Loucy (cell line): Measurements from ENCODE around the gene PXN.
"Not testable (repeated sequence)": the region's sequence is repeated elsewhere in the genome, so short reads cannot be mapped to it uniquely, and the experiment has no call there.

Experiments used
- H2AFZ ChIP-seq: fragments of 200-600 bp; sonication (generic); 2 replicates; pipeline ENCODE4 v1.6.0; 2016; ENCODE audit warnings: antibody characterized with exemption, mild to moderate bottlenecking, low read length, moderate library complexity
- H3F3A ChIP-seq: fragments of 200-600 bp; 2 replicates; pipeline ENCODE4 v1.6.0; 2016; ENCODE audit warnings: antibody characterized with exemption, low read depth, mild to moderate bottlenecking
- H3K27me3 ChIP-seq: fragments of 200-600 bp; sonication (generic); 2 replicates; pipeline ENCODE4 v1.6.1; 2014; ENCODE audit warnings: low read length, mild to moderate bottlenecking; ENCODE audit not compliant: insufficient read depth, poor library complexity, severe bottlenecking
- H3K36me3 ChIP-seq: fragments of 200-600 bp; sonication (generic); 2 replicates; pipeline ENCODE4 v1.6.1; 2016; ENCODE audit warnings: low read length; ENCODE audit not compliant: insufficient read depth
- H3K4me1 ChIP-seq: fragments of 200-600 bp; sonication (generic); 2 replicates; pipeline ENCODE4 v1.5.1; 2014; ENCODE audit warnings: low read length, mild to moderate bottlenecking; ENCODE audit not compliant: insufficient read depth, poor library complexity, severe bottlenecking
- H3K4me2 ChIP-seq: fragments of 200-600 bp; sonication (generic); 2 replicates; pipeline ENCODE4 v1.6.0; 2014; ENCODE audit warnings: antibody characterized with exemption, low read length, low read depth, mild to moderate bottlenecking; ENCODE audit not compliant: poor library complexity, severe bottlenecking
- H3K4me3 ChIP-seq: fragments of 200-600 bp; sonication (generic); 2 replicates; pipeline ENCODE4 v1.5.1; 2014; ENCODE audit warnings: low read length, mild to moderate bottlenecking, mixed read lengths; ENCODE audit not compliant: poor library complexity, severe bottlenecking
- H3K79me2 ChIP-seq: fragments of 200-600 bp; sonication (generic); 2 replicates; pipeline ENCODE4 v1.6.1; 2014; ENCODE audit warnings: low read length; ENCODE audit not compliant: insufficient read depth
- H3K9ac ChIP-seq: fragments of 200-600 bp; sonication (generic); 2 replicates; pipeline ENCODE4 v1.6.0; 2014; ENCODE audit warnings: mild to moderate bottlenecking, low read depth, low read length, moderate library complexity; ENCODE audit not compliant: poor library complexity, severe bottlenecking
- H3K9me2 ChIP-seq: fragments of 200-600 bp; sonication (generic); replicated peaks from 2 replicates; pipeline ENCODE4 v1.6.1; 2016; ENCODE audit warnings: low read depth, low read length, mixed read lengths
- H3K9me3 ChIP-seq: fragments of 200-600 bp; sonication (generic); 2 replicates; pipeline ENCODE4 v1.6.1; 2014; ENCODE audit warnings: mild to moderate bottlenecking, antibody characterized with exemption, low read length, low read depth; ENCODE audit not compliant: insufficient read depth
- H4K20me1 ChIP-seq: fragments of 200-600 bp; sonication (generic); 2 replicates; pipeline ENCODE4 v1.6.0; 2014; ENCODE audit warnings: antibody characterized with exemption, low read length, mild to moderate bottlenecking; ENCODE audit not compliant: insufficient read depth, poor library complexity, severe bottlenecking
- CTCF ChIP-seq: fragments of 200-600 bp; sonication (generic); conservative IDR thresholded peaks from 2 replicates; pipeline ENCODE4 v1.5.1; 2014; ENCODE audit warnings: mild to moderate bottlenecking, antibody characterized with exemption, low read length
- EZH2phosphoT487 ChIP-seq: fragments of 200-600 bp; IDR thresholded peaks from 2 replicates; pipeline ENCODE4 v1.6.1; 2018; ENCODE audit warnings: antibody characterized with exemption, mild to moderate bottlenecking, moderate library complexity, borderline replicate concordance

Gene PXN

GRCh38 chr12:120249266-120249874 lies 16.2 kb downstream of the PXN start:
- no peak overlapping the region for H3K4me2 ChIP-seq
- H3K36me3 ChIP-seq, result no peaks in the 10 kb centered on the region
- H2AFZ ChIP-seq, result no peak overlapping the region
- no peaks in the 10 kb centered on the region for H3K9me3 ChIP-seq
- H3K79me2 ChIP-seq, result no peaks in the 10 kb centered on the region
- H4K20me1 ChIP-seq, result peaks cover 7% of the 10 kb centered on the region
- H3K9ac ChIP-seq, result no peak overlapping the region
- peaks cover 66% of the 10 kb centered on the region for H3K27me3 ChIP-seq
- H3K4me3 ChIP-seq, result no peak overlapping the region
- H3K9me2 ChIP-seq, result no peaks in the 10 kb centered on the region
- TF ChIP-seq CTCF, result no peak
- no peak for TF ChIP-seq EZH2phosphoT487
- peaks cover 21% of the 10 kb centered on the region for H3K4me1 ChIP-seq
- peaks cover 3% of the 10 kb centered on the region; the same call in 1 of the 2 replicates for H3F3A ChIP-seq

DNA sequence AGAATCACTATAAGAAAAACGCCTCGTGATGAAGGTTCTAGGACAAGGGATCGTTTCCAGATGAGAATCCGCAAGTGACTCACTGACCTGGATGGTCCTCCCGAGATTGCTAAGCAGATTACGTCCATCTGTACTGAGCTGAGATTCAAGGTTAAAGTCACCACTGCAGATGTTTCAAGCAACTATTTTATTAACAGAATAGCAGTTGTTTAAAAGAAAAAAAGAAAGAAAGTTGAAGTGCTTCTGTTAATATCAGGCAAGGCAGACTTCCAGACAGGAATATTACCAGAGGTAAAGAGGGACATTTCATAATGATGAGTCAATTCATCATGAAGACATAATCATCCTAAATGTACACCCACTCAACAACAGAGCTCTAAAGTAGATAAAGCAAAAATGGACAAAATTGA lies 17.9 kb downstream of the PXN start:
- H2AFZ ChIP-seq, result no peak overlapping the region
- peaks cover 64% of the 10 kb centered on the region for H3K27me3 ChIP-seq
- TF ChIP-seq CTCF, result no peak
- TF ChIP-seq EZH2phosphoT487, result no peak
- peaks cover 3% of the 10 kb centered on the region; the same call in 1 of the 2 replicates for H3F3A ChIP-seq
- no peak overlapping the region for H3K9ac ChIP-seq
- H3K79me2 ChIP-seq, result no peaks in the 10 kb centered on the region
- H3K4me1 ChIP-seq, result peaks cover 21% of the 10 kb centered on the region
- peaks cover 7% of the 10 kb centered on the region for H4K20me1 ChIP-seq
- no peaks in the 10 kb centered on the region for H3K9me2 ChIP-seq
- H3K4me3 ChIP-seq, result no peak overlapping the region
- H3K4me2 ChIP-seq, result no peak overlapping the region
- no peaks in the 10 kb centered on the region for H3K36me3 ChIP-seq
- H3K9me3 ChIP-seq, result no peaks in the 10 kb centered on the region

GRCh38 chr12:120247183-120247582 lies 18.3 kb downstream of the PXN start:
- Histone ChIP-seq H4K20me1 (peaks cover 3% of the 10 kb centered on the region), H3K4me1 (peaks cover 17% of the 10 kb centered on the region), H3K9me2 (no peaks in the 10 kb centered on the region), H3K4me3 (no peak overlapping the region), H3K36me3 (no peaks in the 10 kb centered on the region), H3K4me2 (no peak overlapping the region), H3K27me3 (peaks cover 67% of the 10 kb centered on the region), H3F3A (0 out of 2 replicates have a peak, but pooled peaks cover under 1% of the 10 kb centered on the region), H3K79me2 (no peaks in the 10 kb centered on the region), H2AFZ (no peak overlapping the region), H3K9me3 (no peaks in the 10 kb centered on the region), H3K9ac (no peak overlapping the region)
- TF ChIP-seq EZH2phosphoT487, result no peak
- TF ChIP-seq CTCF, result no peak

GRCh38 chr12:120246705-120247104 lies 18.8 kb downstream of the PXN start:
- not testable (repeated sequence) for H3K79me2 ChIP-seq

More at GRCh38 chr12:120246705-120247104, 18.8 kb downstream of the PXN start:
- H3K4me2 ChIP-seq, H3K36me3 ChIP-seq, H3K9me3 ChIP-seq, H2AFZ ChIP-seq, H4K20me1 ChIP-seq, H3K4me3 ChIP-seq, H3K9me2 ChIP-seq, H3F3A ChIP-seq, H3K9ac ChIP-seq: not testable (repeated sequence)
- H3K27me3 ChIP-seq, result peaks cover 72% of the 10 kb centered on the region
- H3K4me1 ChIP-seq, result peaks cover 13% of the 10 kb centered on the region
